KMS-11 (cell line): Measurements from ENCODE around the gene LTBP3.

Experiments
- H2AFZ ChIP-seq: fragments of 200-600 bp; sonication (generic); 2 replicates; pipeline ENCODE4 v1.6.1; 2016; ENCODE audit warnings: antibody characterized with exemption, mixed run types, low read depth
- H3K27ac ChIP-seq: fragments of 200-600 bp; sonication (generic); 2 replicates; pipeline ENCODE4 v1.6.1; 2016; ENCODE audit warnings: mild to moderate bottlenecking, mixed run types
- H3K27me3 ChIP-seq: fragments of 200-600 bp; sonication (generic); 2 replicates; pipeline ENCODE4 v1.6.1; 2017; ENCODE audit warnings: mild to moderate bottlenecking, low read depth, mixed run types, moderate library complexity; ENCODE audit not compliant: insufficient read depth
- H3K36me3 ChIP-seq: fragments of 200-600 bp; sonication (generic); 2 replicates; pipeline ENCODE4 v1.6.1; 2017; ENCODE audit warnings: mild to moderate bottlenecking, mixed run types; ENCODE audit not compliant: insufficient read depth
- H3K4me1 ChIP-seq: fragments of 200-600 bp; sonication (generic); 2 replicates; pipeline ENCODE4 v1.6.1; 2016; ENCODE audit warnings: mild to moderate bottlenecking, low read depth, mixed run types; ENCODE audit not compliant: poor library complexity, severe bottlenecking
- H3K4me2 ChIP-seq: fragments of 200-600 bp; sonication (generic); 2 replicates; pipeline ENCODE4 v1.7.0; 2016; ENCODE audit warnings: mild to moderate bottlenecking, mixed run types
- H3K4me3 ChIP-seq: fragments of 200-600 bp; sonication (generic); IDR thresholded peaks from 2 replicates; pipeline ENCODE4 v1.6.1; 2017; ENCODE audit warnings: low read depth, low read length, mixed read lengths; ENCODE audit not compliant: insufficient read depth
- H3K79me2 ChIP-seq: fragments of 200-600 bp; sonication (generic); 2 replicates; pipeline ENCODE4 v1.6.1; 2016; ENCODE audit warnings: low read depth, mixed run types; ENCODE audit not compliant: insufficient read depth
- H3K9ac ChIP-seq: fragments of 200-600 bp; sonication (generic); 2 replicates; pipeline ENCODE4 v1.6.1; 2016; ENCODE audit warnings: mild to moderate bottlenecking, mixed run types
- H4K20me1 ChIP-seq: fragments of 200-600 bp; sonication (generic); 2 replicates; pipeline ENCODE4 v1.6.1; 2016; ENCODE audit warnings: mild to moderate bottlenecking, mixed run types; ENCODE audit not compliant: insufficient read depth
- CTCF ChIP-seq: fragments of 200-600 bp; sonication (generic); conservative IDR thresholded peaks from 2 replicates; pipeline ENCODE4 v1.6.1; 2017; ENCODE audit warnings: low read depth, mild to moderate bottlenecking, antibody characterized with exemption, low read length, moderate library complexity, mixed read lengths

Gene LTBP3

GRCh38 chr11:65545853-65546216 is 12.3 kb downstream of the LTBP3 start:
- no peak for TF ChIP-seq CTCF
- H3K4me2 ChIP-seq, result peak overlapping the region; percentile 33; the same call in 1 of the 2 replicates
- no peaks in the 10 kb centered on the region for H4K20me1 ChIP-seq
- H2AFZ ChIP-seq, result no peak overlapping the region
- no peaks in the 10 kb centered on the region for H3K36me3 ChIP-seq
- peaks cover 17% of the 10 kb centered on the region for H3K4me1 ChIP-seq
- H3K4me3 ChIP-seq, result no peak overlapping the region
- H3K79me2 ChIP-seq, result no peaks in the 10 kb centered on the region
- H3K27ac ChIP-seq, result no peak overlapping the region
- H3K27me3 ChIP-seq, result no peaks in the 10 kb centered on the region
- H3K9ac ChIP-seq, result no peak overlapping the region

GRCh38 chr11:65542738-65543390 is 15.3 kb downstream of the LTBP3 start:
- Histone ChIP-seq H3K27me3 (no peaks in the 10 kb centered on the region), H3K36me3 (no peaks in the 10 kb centered on the region), H3K4me2 (no peak overlapping the region), H3K4me1 (peaks cover 8% of the 10 kb centered on the region), H2AFZ (no peak overlapping the region), H4K20me1 (no peaks in the 10 kb centered on the region), H3K27ac (no peak overlapping the region), H3K4me3 (no peak overlapping the region), H3K79me2 (no peaks in the 10 kb centered on the region), H3K9ac (no peak overlapping the region)
- no peak for TF ChIP-seq CTCF

GRCh38 chr11:65541093-65541982 is 16.8 kb downstream of the LTBP3 start:
- no peaks in the 10 kb centered on the region for H3K36me3 ChIP-seq
- H3K27ac ChIP-seq, result peak overlapping the region; percentile 53; the same call in 1 of the 2 replicates
- no peaks in the 10 kb centered on the region for H4K20me1 ChIP-seq
- no peaks in the 10 kb centered on the region for H3K79me2 ChIP-seq
- peak overlapping the region; percentile 55; the same call in 1 of the 2 replicates for H3K9ac ChIP-seq
- TF ChIP-seq CTCF, result peak; percentile 25; the same call in 1 of the 2 replicates
- no peak overlapping the region for H3K4me3 ChIP-seq
- peak overlapping the region; percentile 89 for H2AFZ ChIP-seq
- peaks cover 19% of the 10 kb centered on the region for H3K4me1 ChIP-seq
- H3K27me3 ChIP-seq, result no peaks in the 10 kb centered on the region
- peak overlapping the region; percentile 81 for H3K4me2 ChIP-seq

GRCh38 chr11:65540290-65541092 is 17.7 kb downstream of the LTBP3 start:
- Histone ChIP-seq H2AFZ (peak overlapping the region; percentile 89), H3K27me3 (no peaks in the 10 kb centered on the region)

More at GRCh38 chr11:65540290-65541092, 17.7 kb downstream of the LTBP3 start:
- peak overlapping the region; percentile 53; the same call in 1 of the 2 replicates for H3K27ac ChIP-seq
- TF ChIP-seq CTCF, result peak; percentile 87
- H4K20me1 ChIP-seq, result no peaks in the 10 kb centered on the region
- peak overlapping the region; percentile 55; the same call in 1 of the 2 replicates for H3K9ac ChIP-seq
- H3K4me3 ChIP-seq, result no peak overlapping the region
- peak overlapping the region; percentile 81 for H3K4me2 ChIP-seq
- peaks cover 19% of the 10 kb centered on the region for H3K4me1 ChIP-seq
- no peaks in the 10 kb centered on the region for H3K36me3 ChIP-seq
- H3K79me2 ChIP-seq, result no peaks in the 10 kb centered on the region
